ENCODE results near the gene MYO5B. TPM values are rescaled to one million over a fixed set of nuclear protein-coding genes. Genes with fewer than 3 reads are reported as not detected.
"Not testable (repeated sequence)": the region's sequence is repeated elsewhere in the genome, so short reads cannot be mapped to it uniquely, and the experiment has no call there.

Gene MYO5B
- total RNA-seq, 1 donor, result under 0.01 TPM

GRCh38 chr18:49839012-49839411, 355.9 kb downstream of the MYO5B start:
- TF ChIP-seq CTCF (IDR thresholded peaks at IDR 0.05; ENCODE audit: insufficient read depth, low read depth, low read length), result no peak
- DNase-seq (ENCODE audit: low read depth), result no peak
- H3K4me3 ChIP-seq (ENCODE audit: low read depth, low read length), result no peak overlapping the region

GRCh38 chr18:49838381-49838780, 356.6 kb downstream of the MYO5B start:
- no peak for TF ChIP-seq CTCF (IDR thresholded peaks at IDR 0.05; ENCODE audit: insufficient read depth, low read depth, low read length)
- no peak overlapping the region for H3K4me3 ChIP-seq (ENCODE audit: low read depth, low read length)
- DNase-seq (ENCODE audit: low read depth), result no peak

- no peak overlapping the region for H3K4me3 ChIP-seq (ENCODE audit: low read depth, low read length)
- DNase-seq (ENCODE audit: low read depth), result no peak
- no peak for TF ChIP-seq CTCF (IDR thresholded peaks at IDR 0.05; ENCODE audit: insufficient read depth, low read depth, low read length)
Measured at GRCh38 chr18:49837889-49838288, 357.1 kb downstream of the MYO5B start.

GRCh38 chr18:49837316-49837835, 357.6 kb downstream of the MYO5B start:
- H3K4me3 ChIP-seq (ENCODE audit: low read depth, low read length); DNase-seq (ENCODE audit: low read depth): not testable (repeated sequence)

- no peak for DNase-seq (ENCODE audit: low read depth)
- TF ChIP-seq CTCF (IDR thresholded peaks at IDR 0.05; ENCODE audit: insufficient read depth, low read depth, low read length), result no peak
Measured at GRCh38 chr18:49835405-49835804, 359.5 kb downstream of the MYO5B start.

GRCh38 chr18:49834258-49834657, 360.7 kb downstream of the MYO5B start:
- no peak for TF ChIP-seq CTCF (IDR thresholded peaks at IDR 0.05; ENCODE audit: insufficient read depth, low read depth, low read length)
- no peak overlapping the region for H3K4me3 ChIP-seq (ENCODE audit: low read depth, low read length)
- no peak for DNase-seq (ENCODE audit: low read depth)

More at GRCh38 chr18:49835405-49835804, 359.5 kb downstream of the MYO5B start:
- H3K4me3 ChIP-seq (ENCODE audit: low read depth, low read length), result no peak overlapping the region

- H3K4me3 ChIP-seq (ENCODE audit: low read depth, low read length), result no peak overlapping the region
- no peak for TF ChIP-seq CTCF (IDR thresholded peaks at IDR 0.05; ENCODE audit: insufficient read depth, low read depth, low read length)
- DNase-seq (ENCODE audit: low read depth), result no peak
Measured at GRCh38 chr18:49833814-49834213, 361.1 kb downstream of the MYO5B start.
